Measurements from ENCODE around the gene FRS3. TPM values are rescaled to one million over a fixed set of nuclear protein-coding genes. Genes with fewer than 3 reads are reported as not detected.

The FRS3 gene
- total RNA-seq, 1 experiment from 2014 or later: 5.9 TPM

DNA sequence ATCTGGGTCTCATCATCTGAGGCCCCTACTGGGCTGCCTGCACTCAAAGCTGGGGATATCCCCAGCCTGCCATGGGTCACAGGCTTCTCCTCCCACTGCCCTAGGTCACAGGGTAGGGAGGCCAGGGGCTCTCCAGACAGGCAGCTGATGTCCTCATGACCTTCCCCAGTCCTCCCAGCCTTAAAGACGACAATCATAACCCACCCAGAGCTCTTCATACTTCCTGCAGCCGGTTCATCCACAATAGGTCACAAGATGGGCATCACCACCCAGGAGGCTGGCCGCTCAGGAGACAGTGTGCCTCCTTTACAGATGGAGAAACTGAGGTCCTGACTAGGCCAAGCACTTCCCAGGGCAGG is 59.5 kb downstream of the FRS3 start (continued):
- TF ChIP-seq, protein P1, sequence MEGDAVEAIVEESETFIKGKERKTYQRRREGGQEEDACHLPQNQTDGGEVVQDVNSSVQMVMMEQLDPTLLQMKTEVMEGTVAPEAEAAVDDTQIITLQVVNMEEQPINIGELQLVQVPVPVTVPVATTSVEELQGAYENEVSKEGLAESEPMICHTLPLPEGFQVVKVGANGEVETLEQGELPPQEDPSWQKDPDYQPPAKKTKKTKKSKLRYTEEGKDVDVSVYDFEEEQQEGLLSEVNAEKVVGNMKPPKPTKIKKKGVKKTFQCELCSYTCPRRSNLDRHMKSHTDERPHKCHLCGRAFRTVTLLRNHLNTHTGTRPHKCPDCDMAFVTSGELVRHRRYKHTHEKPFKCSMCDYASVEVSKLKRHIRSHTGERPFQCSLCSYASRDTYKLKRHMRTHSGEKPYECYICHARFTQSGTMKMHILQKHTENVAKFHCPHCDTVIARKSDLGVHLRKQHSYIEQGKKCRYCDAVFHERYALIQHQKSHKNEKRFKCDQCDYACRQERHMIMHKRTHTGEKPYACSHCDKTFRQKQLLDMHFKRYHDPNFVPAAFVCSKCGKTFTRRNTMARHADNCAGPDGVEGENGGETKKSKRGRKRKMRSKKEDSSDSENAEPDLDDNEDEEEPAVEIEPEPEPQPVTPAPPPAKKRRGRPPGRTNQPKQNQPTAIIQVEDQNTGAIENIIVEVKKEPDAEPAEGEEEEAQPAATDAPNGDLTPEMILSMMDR (IDR thresholded peaks at IDR 0.05 in 2 of 3, conservative IDR thresholded peaks at IDR 0.05 in 1 of 3; ENCODE audit: borderline replicate concordance in 1 of 3, insufficient read depth in 1 of 3, low read depth in 2 of 3, low read length in 2 of 3): no peak
- TF ChIP-seq EZH2 (IDR thresholded peaks at IDR 0.05) (no peak), SIN3A (IDR thresholded peaks at IDR 0.05; ENCODE audit: low read depth) (no peak)

Other genes with a start within 250 kb of the FRS3 start
- gene FOXP4, start 233.5 kb downstream of the FRS3 start, total RNA-seq (2021; ENCODE audit: unreplicated experiment): 32.3 TPM
- gene MDFI, start 141.4 kb downstream of the FRS3 start, total RNA-seq (2021; ENCODE audit: unreplicated experiment): 35.5 TPM
- gene TFEB, start 44.3 kb downstream of the FRS3 start, total RNA-seq (2021; ENCODE audit: unreplicated experiment): 4.8 TPM
- gene PGC, start 32.5 kb downstream of the FRS3 start, total RNA-seq (2021; ENCODE audit: unreplicated experiment): 1.2 TPM
- 2.9 TPM for gene PRICKLE4, start 882 bp upstream of the FRS3 start, total RNA-seq (2021; ENCODE audit: unreplicated experiment)
- gene TOMM6, start 7.8 kb upstream of the FRS3 start, total RNA-seq (2021; ENCODE audit: unreplicated experiment): 292 TPM
- 6.9 TPM for gene USP49, start 115.5 kb upstream of the FRS3 start, total RNA-seq (2021; ENCODE audit: unreplicated experiment)
- gene MED20, start 141.2 kb upstream of the FRS3 start, total RNA-seq (2021; ENCODE audit: unreplicated experiment): 26.4 TPM
- 55.7 TPM for gene BYSL, start 141.6 kb upstream of the FRS3 start, total RNA-seq (2021; ENCODE audit: unreplicated experiment)
- gene CCND3, start 161.9 kb upstream of the FRS3 start, total RNA-seq (2021; ENCODE audit: unreplicated experiment): 26.6 TPM